GM19372 (cell line): Measurements from ENCODE around the gene EXOC1.
A peak's percentile ranks its signal among the peaks of the same experiment; 100 is the strongest.

ENCODE experiments used
- ATAC-seq: cut with Tn5 transposase; IDR thresholded peaks from one replicate; pipeline ENCODE4 v1.9.1; 2021; ENCODE audit warnings: mild to moderate bottlenecking, low read depth, moderate library complexity; ENCODE audit not compliant: unreplicated experiment

The EXOC1 gene

GRCh38 chr4:55947912-55948725 lies 94.7 kb downstream of the EXOC1 start:
- no peak for ATAC-seq

GRCh38 chr4:55948726-55949481 lies 95.5 kb downstream of the EXOC1 start, which contains the start of gene CEP135:
Gene CEP135 (plus strand): TSS chr4:55948945. CDS start chr4:55952131, 3,186 bp downstream.
- peak; percentile 71 for ATAC-seq

DNA sequence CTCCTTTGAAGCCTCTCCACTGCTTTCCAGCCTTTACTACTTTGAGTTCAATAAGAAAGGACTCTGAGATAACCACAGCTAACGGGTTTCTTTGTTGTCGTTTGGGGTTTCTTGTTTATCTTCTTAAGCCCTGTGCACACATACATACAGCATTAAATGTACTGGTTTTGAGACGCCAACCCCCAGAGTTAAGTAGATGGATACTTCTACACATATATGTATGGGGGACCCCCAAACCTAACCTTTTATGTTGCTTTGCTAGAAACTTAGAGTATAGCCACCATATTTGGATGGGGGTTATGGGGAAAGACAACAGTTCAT lies 96.0 kb downstream of the EXOC1 start:
- ATAC-seq: no peak

GRCh38 chr4:55951191-55951922 lies 97.9 kb downstream of the EXOC1 start:
- no peak for ATAC-seq
